ENCODE measurements around the gene C2orf78. TPM values are rescaled to one million over a fixed set of nuclear protein-coding genes. Genes with fewer than 3 reads are reported as not detected.

C2orf78 gene
- total RNA-seq, 1 donor: not detected

DNA sequence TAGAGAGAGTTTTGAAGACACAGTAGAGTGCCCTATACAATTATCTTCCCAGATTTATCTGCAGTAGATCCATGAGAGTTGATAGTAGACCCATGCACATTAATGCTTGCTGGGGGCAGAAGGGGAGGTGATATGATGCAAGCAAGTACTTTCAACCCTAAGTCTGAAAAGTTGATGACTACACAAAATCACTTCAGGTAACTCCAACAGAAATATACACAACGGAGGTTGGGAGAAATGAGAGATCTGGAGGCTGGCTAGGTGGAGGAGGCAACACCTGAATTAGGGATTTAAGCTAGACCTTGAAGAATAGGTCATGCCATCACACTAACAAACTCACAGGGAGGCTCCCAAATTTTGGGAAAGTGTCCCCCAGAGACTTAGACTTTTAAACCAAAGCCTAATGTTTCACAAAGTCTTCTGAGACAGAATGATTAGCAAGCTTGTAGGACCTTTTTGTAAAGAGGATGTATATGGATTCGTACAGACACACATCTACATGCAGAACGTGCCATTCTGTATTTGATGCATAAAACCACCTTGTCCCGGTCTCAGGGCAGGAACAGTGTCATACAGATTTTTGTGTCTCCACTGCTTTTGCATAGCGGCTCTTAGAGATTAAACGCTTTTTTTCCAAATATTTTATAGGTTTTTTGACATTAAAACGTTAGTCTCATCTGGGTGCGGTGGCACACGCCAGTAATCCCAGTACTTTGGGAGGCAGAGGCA is 43.8 kb downstream of the C2orf78 start:
- TF ChIP-seq, protein P1, sequence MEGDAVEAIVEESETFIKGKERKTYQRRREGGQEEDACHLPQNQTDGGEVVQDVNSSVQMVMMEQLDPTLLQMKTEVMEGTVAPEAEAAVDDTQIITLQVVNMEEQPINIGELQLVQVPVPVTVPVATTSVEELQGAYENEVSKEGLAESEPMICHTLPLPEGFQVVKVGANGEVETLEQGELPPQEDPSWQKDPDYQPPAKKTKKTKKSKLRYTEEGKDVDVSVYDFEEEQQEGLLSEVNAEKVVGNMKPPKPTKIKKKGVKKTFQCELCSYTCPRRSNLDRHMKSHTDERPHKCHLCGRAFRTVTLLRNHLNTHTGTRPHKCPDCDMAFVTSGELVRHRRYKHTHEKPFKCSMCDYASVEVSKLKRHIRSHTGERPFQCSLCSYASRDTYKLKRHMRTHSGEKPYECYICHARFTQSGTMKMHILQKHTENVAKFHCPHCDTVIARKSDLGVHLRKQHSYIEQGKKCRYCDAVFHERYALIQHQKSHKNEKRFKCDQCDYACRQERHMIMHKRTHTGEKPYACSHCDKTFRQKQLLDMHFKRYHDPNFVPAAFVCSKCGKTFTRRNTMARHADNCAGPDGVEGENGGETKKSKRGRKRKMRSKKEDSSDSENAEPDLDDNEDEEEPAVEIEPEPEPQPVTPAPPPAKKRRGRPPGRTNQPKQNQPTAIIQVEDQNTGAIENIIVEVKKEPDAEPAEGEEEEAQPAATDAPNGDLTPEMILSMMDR (IDR thresholded peaks at IDR 0.05; ENCODE audit: insufficient read depth, low read depth, low read length): no peak
- H3K4me3 ChIP-seq (ENCODE audit: low read depth, low read length): peak overlapping the region; percentile 95
- DNase-seq (ENCODE audit: low read depth): no peak

DNA sequence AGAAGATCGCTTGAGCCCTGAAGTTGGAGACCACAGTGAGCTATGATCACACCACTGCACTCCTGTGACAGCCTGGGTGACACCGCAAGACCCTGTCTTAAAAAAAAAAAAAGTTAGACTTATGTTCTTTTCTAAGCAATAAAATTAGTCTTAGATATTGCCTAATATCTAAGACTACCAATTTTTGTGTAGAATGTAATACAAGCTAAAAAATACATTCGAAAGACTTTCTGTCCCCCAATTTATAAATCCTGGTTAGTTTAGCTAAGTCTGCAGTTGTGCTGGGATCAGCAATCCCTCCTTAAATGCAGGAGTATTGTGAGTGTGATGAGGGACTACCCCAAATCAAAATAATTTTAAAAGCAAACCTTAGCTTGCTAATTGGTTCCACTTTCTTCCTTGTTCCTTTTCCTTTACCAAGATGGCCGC is 44.4 kb downstream of the C2orf78 start:
- peak overlapping the region; percentile 95 for H3K4me3 ChIP-seq (ENCODE audit: low read depth, low read length)
- DNase-seq (ENCODE audit: low read depth): no peak
- TF ChIP-seq, protein P1 (IDR thresholded peaks at IDR 0.05; ENCODE audit: insufficient read depth, low read depth, low read length): no peak

DNA sequence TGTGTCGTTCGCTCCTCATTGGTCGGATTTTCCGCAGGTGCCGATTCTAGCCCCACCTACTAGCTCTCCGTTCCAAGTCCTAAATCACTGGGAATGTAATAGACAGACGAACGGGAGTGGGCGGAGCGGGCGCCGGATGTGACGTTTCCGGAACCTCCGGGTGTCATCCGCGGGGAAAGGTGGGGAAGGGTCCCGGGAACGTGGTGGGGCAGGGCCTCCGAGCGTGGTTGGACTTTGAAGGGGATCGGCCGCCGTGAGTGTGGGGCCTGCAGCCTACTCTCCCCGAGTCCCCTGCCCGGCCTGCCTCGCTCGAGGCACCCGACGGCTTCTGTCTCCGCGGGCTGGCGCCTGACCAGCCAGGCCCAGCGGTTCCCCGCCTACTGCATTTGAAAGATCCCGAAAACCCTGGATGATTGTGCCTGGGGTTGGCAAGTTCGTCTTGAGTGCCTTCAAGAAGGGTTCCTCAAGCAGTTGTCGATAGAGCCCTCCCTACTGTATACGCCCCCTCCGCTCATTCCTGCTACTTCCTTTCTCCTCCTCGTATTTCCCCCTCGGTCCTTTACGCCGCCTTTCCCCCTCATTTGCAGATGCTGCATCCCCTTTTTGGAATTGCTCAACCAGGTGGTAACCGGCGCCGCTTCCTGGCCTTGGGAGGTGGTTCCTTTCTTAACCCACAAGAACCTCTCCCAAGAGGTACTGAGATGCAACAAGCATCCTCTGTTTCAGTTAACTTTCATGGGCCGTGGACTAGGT is 45.0 kb downstream of the C2orf78 start, which contains the start of gene STAMBP:
STAMBP (plus strand) TSS at position 144 of the 753 bp plus-strand sequence. CDS start 1,896 bp downstream, outside the sequence.
- H3K4me3 ChIP-seq (ENCODE audit: low read depth, low read length): peak within 1 kb of the TSS; percentile 95
- TF ChIP-seq, protein P1 (IDR thresholded peaks at IDR 0.05; ENCODE audit: insufficient read depth, low read depth, low read length): no peak
- peak; percentile 97 for DNase-seq (ENCODE audit: low read depth)

DNA sequence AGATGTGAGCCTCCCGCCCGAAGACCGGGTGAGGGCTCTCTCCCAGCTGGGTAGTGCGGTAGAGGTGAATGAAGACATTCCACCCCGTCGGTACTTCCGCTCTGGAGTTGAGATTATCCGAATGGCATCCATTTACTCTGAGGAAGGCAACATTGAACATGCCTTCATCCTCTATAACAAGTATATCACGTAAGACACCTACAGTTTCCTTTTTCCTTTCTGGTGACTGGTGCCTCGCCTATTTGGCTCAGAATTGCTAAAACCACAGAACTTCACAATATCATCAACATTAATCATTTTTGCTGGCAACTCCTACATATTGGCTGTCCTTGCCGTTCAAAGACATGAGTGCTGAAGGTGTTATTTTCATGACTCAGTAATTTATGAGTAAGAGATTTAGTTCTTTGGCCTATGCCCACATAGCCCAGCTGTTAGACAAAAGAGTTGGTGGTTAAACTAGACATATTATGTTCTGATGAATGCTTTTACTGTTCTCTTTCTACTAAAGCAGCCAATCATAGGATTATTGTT is 47.0 kb downstream of the C2orf78 start:
- H3K4me3 ChIP-seq (ENCODE audit: low read depth, low read length): no peak overlapping the region
- TF ChIP-seq, protein P1 (IDR thresholded peaks at IDR 0.05; ENCODE audit: insufficient read depth, low read depth, low read length): no peak
- peak; percentile 48 for DNase-seq (ENCODE audit: low read depth)

DNA sequence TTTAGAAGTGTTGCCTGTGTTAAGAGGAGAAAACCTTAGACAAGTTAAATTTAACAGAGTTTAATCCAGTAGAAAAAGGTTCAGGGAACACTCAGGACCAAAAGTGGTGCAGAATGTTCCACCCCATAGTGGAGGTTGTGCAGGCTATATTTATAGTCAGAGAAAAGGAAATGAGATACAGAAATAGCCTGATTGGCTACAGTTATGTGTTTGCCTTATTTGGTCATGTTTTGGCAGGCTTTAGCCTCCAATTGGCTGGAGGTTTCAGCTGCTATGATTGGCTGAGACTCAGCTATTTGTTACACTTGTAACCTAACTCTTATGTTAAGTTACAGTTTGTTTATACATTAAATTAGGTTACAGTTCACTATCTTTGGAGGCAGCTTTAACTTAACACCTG is 48.9 kb downstream of the C2orf78 start:
- TF ChIP-seq, protein P1 (IDR thresholded peaks at IDR 0.05; ENCODE audit: insufficient read depth, low read depth, low read length): no peak
- DNase-seq (ENCODE audit: low read depth): peak; percentile 33
- H3K4me3 ChIP-seq (ENCODE audit: low read depth, low read length): no peak overlapping the region

DNA sequence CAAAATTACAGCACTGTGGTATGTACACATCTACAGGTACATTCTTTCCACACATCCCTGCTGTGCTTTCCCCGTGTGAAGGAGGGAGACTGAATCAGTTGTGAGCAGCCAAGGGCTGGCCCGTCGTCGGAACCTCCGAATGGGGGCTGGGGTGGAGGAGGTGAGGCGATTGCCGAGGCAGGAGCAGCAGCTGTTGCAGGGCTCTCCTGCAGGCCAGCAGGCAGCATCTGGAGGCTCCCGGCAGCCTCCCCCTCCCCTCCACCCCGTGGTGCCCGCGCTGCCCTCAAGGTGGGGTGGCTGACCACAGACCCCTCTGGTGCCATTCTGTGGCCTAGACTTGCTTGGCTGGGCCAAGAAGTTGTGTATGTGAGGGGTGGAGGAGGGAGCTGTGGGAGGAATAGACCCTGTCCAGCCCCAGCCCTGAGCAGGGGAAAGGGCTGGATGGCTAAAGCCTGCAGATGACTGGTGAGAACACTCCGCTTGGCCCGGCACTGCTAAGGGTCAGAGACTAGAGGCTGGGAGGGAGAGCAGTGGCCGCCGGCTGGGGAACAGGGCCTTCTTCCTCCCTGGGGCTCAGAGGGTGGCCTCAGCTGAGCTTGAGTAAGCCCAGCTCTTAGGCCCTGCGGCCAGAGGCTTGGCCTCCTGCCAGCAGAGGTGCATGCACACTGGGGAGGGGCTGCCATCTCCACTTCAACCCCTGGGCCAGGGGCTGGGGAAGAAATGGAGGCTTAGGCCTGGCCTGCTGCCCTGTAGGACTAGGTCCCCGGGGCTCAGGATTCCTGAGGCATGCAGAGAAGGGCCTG is 52.4 kb downstream of the C2orf78 start:
- no peak overlapping the region for H3K4me3 ChIP-seq (ENCODE audit: low read depth, low read length)
- DNase-seq (ENCODE audit: low read depth): no peak
- TF ChIP-seq, protein P1 (IDR thresholded peaks at IDR 0.05; ENCODE audit: insufficient read depth, low read depth, low read length): no peak
